ENCODE results near the gene PLA2G4A. TPM values are rescaled to one million over a fixed set of nuclear protein-coding genes. Genes with fewer than 3 reads are reported as not detected.

PLA2G4A gene
- polyA plus RNA-seq, 1 donor (not counting 4 experiments of a cell fraction or from before 2014, with no cell fraction given): 29.2 TPM

DNA sequence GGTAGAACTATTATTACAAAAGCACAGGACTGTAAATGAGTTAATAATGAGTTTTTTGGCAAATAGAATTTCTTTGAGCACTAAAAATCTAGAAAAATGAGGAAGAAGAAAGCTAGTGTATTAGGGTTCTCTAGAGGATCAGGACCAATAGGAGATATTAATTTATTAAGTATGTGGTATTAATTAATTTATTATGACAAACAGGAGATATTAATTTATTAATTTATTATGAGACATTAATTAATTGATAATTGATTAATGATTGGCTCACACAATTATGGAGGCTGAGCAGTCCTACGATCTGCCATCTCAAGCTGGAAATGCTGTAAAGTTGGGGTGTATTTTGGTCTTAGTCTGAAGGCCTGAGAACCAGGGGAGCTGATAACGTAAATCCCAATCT is 31.2 kb downstream of the PLA2G4A start:
- no peaks in the 10 kb centered on the region for H3K27me3 ChIP-seq (ENCODE audit: control insufficient read depth, extremely low read depth, insufficient read depth, low read length)
- H3K36me3 ChIP-seq (ENCODE audit: control insufficient read depth in 2 of 2, extremely low read depth in 1 of 2, insufficient read depth in 2 of 2, low read length in 2 of 2): peaks cover 0 to 3% of the 10 kb centered on the region in 2 experiments
- no peak overlapping the region for H3K27ac ChIP-seq (ENCODE audit: control insufficient read depth, insufficient read depth, low read length)
- no peaks in the 10 kb centered on the region for H3K9me3 ChIP-seq (ENCODE audit: control insufficient read depth, low read depth, low read length)
- H3K4me1 ChIP-seq (ENCODE audit: control insufficient read depth, extremely low read depth, insufficient read depth, low read length): peaks cover 14% of the 10 kb centered on the region
- DNase-seq (ENCODE audit: low read depth, low spot score) (no peak), FAIRE-seq (no peak)
- dilution Hi-C loops (cut with MboI; ENCODE audit: extremely low pct_ligation_motif_present, low sequenced_read_pairs): no loop called here
- no peak overlapping the region for H3K9ac ChIP-seq (ENCODE audit: control insufficient read depth, extremely low read depth, insufficient read depth, low read length)
- H2AFZ ChIP-seq (ENCODE audit: control insufficient read depth, low read length): no peak overlapping the region
- H3K4me2 ChIP-seq (ENCODE audit: control insufficient read depth, extremely low read depth, insufficient read depth, low read depth, low read length): no peak overlapping the region
- no peaks in the 10 kb centered on the region for H3K79me2 ChIP-seq (ENCODE audit: control insufficient read depth, insufficient read depth, low read length)
- no peaks in the 10 kb centered on the region for H4K20me1 ChIP-seq (ENCODE audit: control insufficient read depth, extremely low read depth, insufficient read depth, low read length)
- no peaks in the 10 kb centered on the region for H3K9me1 ChIP-seq (ENCODE audit: control insufficient read depth, extremely low read depth, insufficient read depth, low read length)
- TF ChIP-seq, protein P1, sequence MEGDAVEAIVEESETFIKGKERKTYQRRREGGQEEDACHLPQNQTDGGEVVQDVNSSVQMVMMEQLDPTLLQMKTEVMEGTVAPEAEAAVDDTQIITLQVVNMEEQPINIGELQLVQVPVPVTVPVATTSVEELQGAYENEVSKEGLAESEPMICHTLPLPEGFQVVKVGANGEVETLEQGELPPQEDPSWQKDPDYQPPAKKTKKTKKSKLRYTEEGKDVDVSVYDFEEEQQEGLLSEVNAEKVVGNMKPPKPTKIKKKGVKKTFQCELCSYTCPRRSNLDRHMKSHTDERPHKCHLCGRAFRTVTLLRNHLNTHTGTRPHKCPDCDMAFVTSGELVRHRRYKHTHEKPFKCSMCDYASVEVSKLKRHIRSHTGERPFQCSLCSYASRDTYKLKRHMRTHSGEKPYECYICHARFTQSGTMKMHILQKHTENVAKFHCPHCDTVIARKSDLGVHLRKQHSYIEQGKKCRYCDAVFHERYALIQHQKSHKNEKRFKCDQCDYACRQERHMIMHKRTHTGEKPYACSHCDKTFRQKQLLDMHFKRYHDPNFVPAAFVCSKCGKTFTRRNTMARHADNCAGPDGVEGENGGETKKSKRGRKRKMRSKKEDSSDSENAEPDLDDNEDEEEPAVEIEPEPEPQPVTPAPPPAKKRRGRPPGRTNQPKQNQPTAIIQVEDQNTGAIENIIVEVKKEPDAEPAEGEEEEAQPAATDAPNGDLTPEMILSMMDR (optimal IDR thresholded peaks at IDR 0.05 in 1 of 3, IDR thresholded peaks at IDR 0.05 in 1 of 3, conservative IDR thresholded peaks at IDR 0.05 in 1 of 3; ENCODE audit: extremely low read depth in 1 of 3, insufficient read depth in 2 of 3, low read length in 3 of 3): no peak
- no peak for TF ChIP-seq EZH2 (IDR thresholded peaks at IDR 0.05; ENCODE audit: low read length)
- H3K4me3 ChIP-seq (ENCODE audit: control insufficient read depth in 2 of 3, extremely low read depth in 1 of 3, insufficient read depth in 2 of 3, low read depth in 1 of 3, low read length in 3 of 3): no peak overlapping the region

- Histone ChIP-seq H3K4me1 (ENCODE audit: control insufficient read depth, extremely low read depth, insufficient read depth, low read length) (peaks cover 13% of the 10 kb centered on the region), H2AFZ (ENCODE audit: control insufficient read depth, low read length) (no peak overlapping the region), H3K79me2 (ENCODE audit: control insufficient read depth, insufficient read depth, low read length) (no peaks in the 10 kb centered on the region), H3K27me3 (ENCODE audit: control insufficient read depth, extremely low read depth, insufficient read depth, low read length) (no peaks in the 10 kb centered on the region), H3K9ac (ENCODE audit: control insufficient read depth, extremely low read depth, insufficient read depth, low read length) (no peak overlapping the region), H3K4me3 (ENCODE audit: control insufficient read depth in 2 of 3, extremely low read depth in 1 of 3, insufficient read depth in 2 of 3, low read depth in 1 of 3, low read length in 3 of 3) (no peak overlapping the region), H3K9me1 (ENCODE audit: control insufficient read depth, extremely low read depth, insufficient read depth, low read length) (no peaks in the 10 kb centered on the region), H3K27ac (ENCODE audit: control insufficient read depth, insufficient read depth, low read length) (no peak overlapping the region), H3K9me3 (ENCODE audit: control insufficient read depth, low read depth, low read length) (no peaks in the 10 kb centered on the region), H3K36me3 (ENCODE audit: control insufficient read depth in 2 of 2, extremely low read depth in 1 of 2, insufficient read depth in 2 of 2, low read length in 2 of 2) (peaks cover 0 to 3% of the 10 kb centered on the region in 2 experiments), H4K20me1 (ENCODE audit: control insufficient read depth, extremely low read depth, insufficient read depth, low read length) (no peaks in the 10 kb centered on the region), H3K4me2 (ENCODE audit: control insufficient read depth, extremely low read depth, insufficient read depth, low read depth, low read length) (no peak overlapping the region)
- FAIRE-seq (no peak), DNase-seq (ENCODE audit: low read depth, low spot score) (no peak)
- dilution Hi-C loops (cut with MboI; ENCODE audit: extremely low pct_ligation_motif_present, low sequenced_read_pairs): no loop called here
- TF ChIP-seq, protein P1 (optimal IDR thresholded peaks at IDR 0.05 in 1 of 3, IDR thresholded peaks at IDR 0.05 in 1 of 3, conservative IDR thresholded peaks at IDR 0.05 in 1 of 3; ENCODE audit: extremely low read depth in 1 of 3, insufficient read depth in 2 of 3, low read length in 3 of 3): no peak
- no peak for TF ChIP-seq EZH2 (IDR thresholded peaks at IDR 0.05; ENCODE audit: low read length)
Measured at GRCh38 chr1:186864296-186864695, 35.5 kb downstream of the PLA2G4A start.

Data from keratinocyte (primary cell).